AG09319 (cell line): Measurements from ENCODE around the gene LAMTOR3.
A peak's percentile ranks its signal among the peaks of the same experiment; 100 is the strongest.
"Not testable (repeated sequence)": the region's sequence is repeated elsewhere in the genome, so short reads cannot be mapped to it uniquely, and the experiment has no call there.

Experiments used
- DNase-seq: peaks from one replicate; pipeline ENCODE4 v3.0.0-alpha.2; 2010; ENCODE audit warnings: low read depth; ENCODE audit errors: extremely low read depth
- TF ChIP-seq, protein P1 (sequence below): IDR thresholded peaks from 2 replicates; pipeline ENCODE4 v1.5.1; 2011; ENCODE audit warnings: low read depth, mild to moderate bottlenecking, inconsistent platforms, low read length, moderate library complexity

LAMTOR3 gene

DNA sequence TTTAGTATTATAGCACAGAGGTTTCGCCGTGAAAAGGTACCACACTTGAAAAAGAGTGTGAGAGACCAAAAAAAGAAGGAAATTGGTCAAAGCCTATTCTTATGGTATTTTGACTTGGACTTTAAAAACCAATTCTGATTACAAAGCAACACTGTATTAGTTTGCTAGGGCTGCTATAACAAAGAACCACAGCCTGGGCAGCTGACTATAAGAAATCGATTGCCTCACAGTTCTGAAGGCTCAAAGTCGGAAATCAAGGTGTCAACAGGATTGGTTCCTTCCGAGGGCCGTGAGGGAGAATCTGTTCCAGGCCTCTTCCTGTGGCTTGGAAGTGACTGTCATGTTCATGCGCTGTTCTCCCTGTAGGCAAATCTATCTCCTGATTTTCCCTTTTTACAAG lies 59.7 kb downstream of the LAMTOR3 start:
- TF ChIP-seq, protein P1, sequence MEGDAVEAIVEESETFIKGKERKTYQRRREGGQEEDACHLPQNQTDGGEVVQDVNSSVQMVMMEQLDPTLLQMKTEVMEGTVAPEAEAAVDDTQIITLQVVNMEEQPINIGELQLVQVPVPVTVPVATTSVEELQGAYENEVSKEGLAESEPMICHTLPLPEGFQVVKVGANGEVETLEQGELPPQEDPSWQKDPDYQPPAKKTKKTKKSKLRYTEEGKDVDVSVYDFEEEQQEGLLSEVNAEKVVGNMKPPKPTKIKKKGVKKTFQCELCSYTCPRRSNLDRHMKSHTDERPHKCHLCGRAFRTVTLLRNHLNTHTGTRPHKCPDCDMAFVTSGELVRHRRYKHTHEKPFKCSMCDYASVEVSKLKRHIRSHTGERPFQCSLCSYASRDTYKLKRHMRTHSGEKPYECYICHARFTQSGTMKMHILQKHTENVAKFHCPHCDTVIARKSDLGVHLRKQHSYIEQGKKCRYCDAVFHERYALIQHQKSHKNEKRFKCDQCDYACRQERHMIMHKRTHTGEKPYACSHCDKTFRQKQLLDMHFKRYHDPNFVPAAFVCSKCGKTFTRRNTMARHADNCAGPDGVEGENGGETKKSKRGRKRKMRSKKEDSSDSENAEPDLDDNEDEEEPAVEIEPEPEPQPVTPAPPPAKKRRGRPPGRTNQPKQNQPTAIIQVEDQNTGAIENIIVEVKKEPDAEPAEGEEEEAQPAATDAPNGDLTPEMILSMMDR = no peak
- DNase-seq = no peak

DNA sequence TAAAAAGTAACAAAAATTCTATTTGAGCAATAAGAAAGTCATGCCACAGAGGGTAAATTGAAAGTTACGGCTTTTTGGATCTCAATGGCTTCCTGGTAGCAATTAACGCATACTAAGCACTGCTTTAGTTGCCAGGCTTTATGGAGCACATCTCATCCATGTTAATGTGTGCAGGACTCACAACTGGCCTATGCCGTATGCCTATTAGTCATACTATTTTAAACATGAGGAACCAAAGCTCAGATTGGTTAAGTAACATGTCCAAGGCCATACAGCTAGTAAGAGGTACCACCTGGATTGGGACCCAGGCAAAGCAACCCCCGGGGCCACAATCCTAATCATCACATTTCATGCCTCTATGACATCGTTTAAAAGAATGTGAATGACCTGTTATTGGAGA lies 60.5 kb downstream of the LAMTOR3 start:
- no peak for DNase-seq
- TF ChIP-seq, protein P1 = no peak

DNA sequence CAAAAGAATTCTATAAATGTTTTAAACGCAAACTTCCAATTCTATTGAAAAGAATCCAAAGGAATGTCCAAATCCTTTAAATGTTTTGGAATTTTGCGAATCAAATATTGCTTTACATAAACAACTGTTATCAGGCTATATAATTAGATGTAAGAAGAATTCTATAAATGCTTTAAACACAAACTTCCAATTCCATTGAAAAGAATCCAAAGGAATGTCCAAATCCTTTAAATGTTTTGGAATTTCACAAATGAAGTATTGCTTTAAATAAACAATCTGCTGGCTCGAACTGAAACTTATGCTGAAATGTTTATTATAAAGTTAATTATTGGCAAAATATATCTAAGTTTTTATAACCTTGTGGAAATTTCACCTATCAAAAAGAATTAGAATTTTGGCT lies 61.5 kb downstream of the LAMTOR3 start:
- TF ChIP-seq, protein P1 = no peak
- DNase-seq = peak; percentile 40

DNA sequence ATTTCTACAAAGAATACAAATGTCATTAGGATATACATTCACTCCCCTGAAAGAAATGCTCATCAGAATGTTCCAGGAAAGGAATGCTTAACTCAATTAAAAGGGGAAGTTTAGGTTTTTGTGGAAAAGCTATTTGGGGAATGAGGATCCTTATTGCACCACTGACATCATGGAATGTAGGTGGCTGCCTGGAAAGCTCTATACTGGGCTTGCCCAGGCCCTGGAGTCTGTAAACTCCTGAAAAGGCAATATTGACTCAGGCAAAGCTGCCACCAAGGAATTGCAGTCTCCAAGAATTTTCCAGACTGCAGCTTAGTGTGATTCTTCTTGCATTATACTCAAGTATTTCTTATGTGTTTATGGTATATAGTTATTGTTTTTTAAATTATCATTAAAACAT lies 61.9 kb downstream of the LAMTOR3 start:
- TF ChIP-seq, protein P1 = no peak
- peak; percentile 29 for DNase-seq

DNA sequence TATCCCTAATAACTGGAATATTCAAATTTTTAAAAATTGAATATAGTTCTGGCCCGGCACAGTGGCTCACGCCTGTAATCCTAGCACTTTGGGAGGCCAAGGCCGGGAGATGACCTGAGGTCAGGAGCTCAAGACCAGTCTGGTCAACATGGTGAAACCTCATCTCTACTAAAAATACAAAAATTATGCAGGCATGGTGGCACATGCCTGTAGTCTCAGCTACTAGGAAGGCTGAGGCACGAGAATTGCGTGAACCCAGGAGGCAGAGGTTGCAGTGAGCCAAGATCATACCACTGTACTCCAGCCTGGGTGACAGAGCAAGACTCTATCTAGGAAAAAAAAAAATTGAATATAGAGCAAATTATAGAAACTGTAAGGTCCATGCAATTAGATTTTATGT lies 64.2 kb downstream of the LAMTOR3 start:
- DNase-seq = not testable (repeated sequence)

DNA sequence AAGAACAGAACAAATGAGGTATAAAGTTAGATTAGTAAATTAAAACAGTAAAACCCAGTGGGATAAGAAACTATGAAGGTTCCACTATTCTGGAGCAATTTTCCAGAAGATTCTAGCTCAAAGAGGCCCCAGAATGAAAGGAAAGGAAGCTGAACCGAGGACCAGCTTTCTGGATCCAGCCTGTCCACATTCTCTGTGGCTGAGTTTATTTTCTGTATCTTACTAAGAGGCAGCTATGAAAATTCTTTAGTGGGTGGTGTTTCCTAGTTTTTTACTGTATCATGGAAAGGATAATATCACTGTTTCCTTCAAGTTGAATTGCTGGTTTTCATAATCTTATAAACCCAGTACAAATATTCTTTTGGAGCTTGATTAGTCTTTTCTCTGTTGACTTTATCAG lies 65.8 kb downstream of the LAMTOR3 start:
- TF ChIP-seq, protein P1 = no peak
- no peak for DNase-seq
